Heart right ventricle (tissue), 16 donors: ENCODE measurements around the gene RAPSN. TPM values are rescaled to one million over a fixed set of nuclear protein-coding genes. Genes with fewer than 3 reads are reported as not detected.

ENCODE experiments used
- ATAC-seq, 8 donors: fragments of 200-7000 bp; cut with Tn5 transposase; one replicate each; pipeline ENCODE4 v1.9.1; 2020; ENCODE audit warnings: mild to moderate bottlenecking in 8 of 8, moderate library complexity in 8 of 8, moderate number of reproducible peaks in 1 of 8
- DNase-seq, 2 donors: peaks; one replicate each; pipeline ENCODE4 v3.0.0-alpha.2; 2020
- H3K27ac ChIP-seq, 10 donors: fragments of 200-600 bp; sonication (generic) in 2 of 10; one replicate each; pipeline versions ENCODE4 v1.5.0 to v1.8.0; 2020 to 2022; ENCODE audit warnings: mild to moderate bottlenecking in 3 of 10
- H3K27me3 ChIP-seq, 7 donors: fragments of 200-600 bp; one replicate each; pipeline ENCODE4 v1.8.0; 2021 to 2022; ENCODE audit warnings: mild to moderate bottlenecking in 2 of 7
- H3K36me3 ChIP-seq, 9 donors: fragments of 200-600 bp; sonication (generic) in 1 of 9; one replicate each; pipeline versions ENCODE4 v1.5.0 to v1.8.0; 2020 to 2022; ENCODE audit warnings: mild to moderate bottlenecking in 2 of 9
- H3K4me1 ChIP-seq, 9 donors: fragments of 200-600 bp; sonication (generic) in 1 of 9; one replicate each; pipeline versions ENCODE4 v1.5.0 to v1.8.0; 2020 to 2022; ENCODE audit warnings: mild to moderate bottlenecking in 4 of 9
- H3K4me3 ChIP-seq, 10 donors: fragments of 200-600 bp; sonication (generic) in 2 of 10; one replicate each; pipeline versions ENCODE4 v1.5.0 to v1.8.0; 2020 to 2022; ENCODE audit warnings: mild to moderate bottlenecking in 7 of 10, moderate library complexity in 2 of 10
- H3K9me3 ChIP-seq, 11 donors: fragments of 200-600 bp in 10 of 11; sonication (generic) in 2 of 11; one replicate each; pipeline versions ENCODE4 v1.5.0 to v1.8.0; 2013 to 2022; ENCODE audit warnings: mild to moderate bottlenecking in 2 of 11, control low read depth in 1 of 11, moderate library complexity in 1 of 11
- WGBS, 2 donors: extraction: QIAGEN DNeasy Blood & Tissue Kit; methylation state at CpG; one replicate each; pipeline ENCODE4 v1.1.7; 2013; ENCODE audit warnings: inconsistent platforms in 1 of 2; 5-methylcytosine and 5-hydroxymethylcytosine counted together
- intact Hi-C, 10 donors: fragments of 100-400 bp; cut with DNase I; formaldehyde crosslinking; loops; one replicate each; pipeline versions ENCODE4 v1.11.1 to v1.14.2; 2022
- polyA plus RNA-seq, 2 donors: library from polyadenylated mRNA; stranded (reverse); fragments of 200-250 nt; gene quantifications; one replicate each; pipeline ENCODE4 v1.2.3, GENCODE V29; 2013
- total RNA-seq, 10 donors: library from RNA; stranded (reverse); fragmentation: NEBNext Ultra II Directional in 3 of 10; extraction: Animal tissue kit (Norgen Biotek cat#: 25700) in 3 of 10; gene quantifications; one replicate each; pipeline versions ENCODE4 v1.2.1 to v1.2.4, GENCODE V29; 2021 to 2023
- TF ChIP-seq, protein P1 (sequence below), 9 donors: fragments of 200-600 bp; sonication (generic) in 2 of 9; IDR thresholded peaks; one replicate each; pipeline versions ENCODE4 v1.5.0 to v1.8.0; 2021 to 2022; ENCODE audit warnings: antibody characterized with exemption in 9 of 9, mild to moderate bottlenecking in 5 of 9, moderate library complexity in 1 of 9
- donor health status: Arrhythmogenic right ventricular cardiomyopathy.
- donor health status: ischemic (EF 13 %, LVEDD 7.1; RV severe dilation, severe dysfunction).
- donor health status: healthy with polysubstance abuse.
- donor health status: DM: no; HTN: yes; CAD: no.
- donor health status: DM: no; HTN: no; CAD: no.
- donor health status: ischemic (EF 25% LVEDD 6.9; RV normal size, moderate dysfunction).
- donor health status: ischemic (EF 25% LVEDD 5.7; RV mildly dilated, moderate dysfunction).
- donor health status: healthy.
- donor health status: DM: yes; HTN: yes; CAD: no.
- donor health status: Ischemic cardiomyopathy.
- donor health status: ischemic (EF 35%, LVEDD 5.7; RV mildly dilated, moderate dysfunction).
- donor health status: nonischemic (EF 11% LVEDD 7.7; RV severe dilation, severe dysfunction).
- donor health status: DM: yes; HTN: yes; CAD: no.
- donor health status: PGD.
- donor health status: ischemic (EF 29% LVEDD 5.4; RV normal size, mild dysfunction).
- donor health status: nonischemic (EF 23%, LVEDD 6.1; RV moderate dilation, normal function).

Gene RAPSN
- total and polyA plus RNA-seq, 12 donors = 0.33 to 10.2 (median 4.0) TPM

DNA sequence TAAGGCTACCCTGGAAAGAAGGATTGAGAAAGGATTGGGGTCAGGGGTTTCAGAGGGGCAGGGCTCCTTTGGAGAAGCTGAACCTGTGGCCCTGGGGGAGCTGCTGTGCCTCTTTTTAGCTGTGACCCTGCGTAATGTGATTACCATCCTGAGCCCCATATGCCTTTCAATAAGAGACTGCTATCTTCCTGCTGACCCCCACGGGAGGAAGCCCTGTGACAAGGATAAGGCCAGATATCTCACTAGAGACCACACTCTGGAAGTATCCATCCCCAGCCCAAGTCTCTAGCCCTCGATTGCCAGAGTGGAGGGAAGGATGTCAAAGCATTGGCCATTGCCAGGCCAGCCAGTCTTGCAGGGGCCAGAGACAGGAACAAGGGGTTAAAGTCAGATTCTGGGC lies 45.4 kb downstream of the RAPSN start:
- no peak for DNase-seq
- TF ChIP-seq, protein P1, sequence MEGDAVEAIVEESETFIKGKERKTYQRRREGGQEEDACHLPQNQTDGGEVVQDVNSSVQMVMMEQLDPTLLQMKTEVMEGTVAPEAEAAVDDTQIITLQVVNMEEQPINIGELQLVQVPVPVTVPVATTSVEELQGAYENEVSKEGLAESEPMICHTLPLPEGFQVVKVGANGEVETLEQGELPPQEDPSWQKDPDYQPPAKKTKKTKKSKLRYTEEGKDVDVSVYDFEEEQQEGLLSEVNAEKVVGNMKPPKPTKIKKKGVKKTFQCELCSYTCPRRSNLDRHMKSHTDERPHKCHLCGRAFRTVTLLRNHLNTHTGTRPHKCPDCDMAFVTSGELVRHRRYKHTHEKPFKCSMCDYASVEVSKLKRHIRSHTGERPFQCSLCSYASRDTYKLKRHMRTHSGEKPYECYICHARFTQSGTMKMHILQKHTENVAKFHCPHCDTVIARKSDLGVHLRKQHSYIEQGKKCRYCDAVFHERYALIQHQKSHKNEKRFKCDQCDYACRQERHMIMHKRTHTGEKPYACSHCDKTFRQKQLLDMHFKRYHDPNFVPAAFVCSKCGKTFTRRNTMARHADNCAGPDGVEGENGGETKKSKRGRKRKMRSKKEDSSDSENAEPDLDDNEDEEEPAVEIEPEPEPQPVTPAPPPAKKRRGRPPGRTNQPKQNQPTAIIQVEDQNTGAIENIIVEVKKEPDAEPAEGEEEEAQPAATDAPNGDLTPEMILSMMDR (IDR thresholded peaks at IDR 0.05) = no peak

DNA sequence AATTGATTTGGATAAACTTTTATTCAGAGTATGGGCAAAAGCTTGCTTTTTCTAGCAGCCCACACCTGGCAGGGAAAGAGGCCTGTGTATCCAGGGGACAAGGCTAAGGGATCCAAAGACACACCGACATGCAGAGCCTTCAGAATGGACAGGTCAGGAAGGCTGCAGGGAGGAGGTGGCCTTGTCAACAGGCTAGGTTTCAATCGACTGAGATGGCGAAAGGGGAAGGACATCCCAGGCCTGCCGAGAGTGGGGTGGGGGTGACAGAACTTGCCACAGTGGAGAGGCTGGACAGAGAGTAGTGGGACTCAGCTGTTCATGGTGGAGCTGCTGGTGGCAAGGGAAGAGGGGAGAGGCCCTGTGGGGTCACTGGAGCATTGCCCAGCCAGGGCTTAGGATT lies 45.8 kb downstream of the RAPSN start:
- Histone ChIP-seq H3K36me3 (no peaks in the 10 kb centered on the region), H3K9me3 (no peaks in the 10 kb centered on the region), H3K4me3 (no peak overlapping the region), H3K4me1 (peaks cover 13 to 45% (median 27%) of the 10 kb centered on the region in 9 donors), H3K27ac (no peak overlapping the region), H3K27me3 (no peaks in the 10 kb centered on the region)
- intact Hi-C loops = no loop called here
- TF ChIP-seq, protein P1 (IDR thresholded peaks at IDR 0.05) = no peak
- no peak for ATAC-seq
- DNase-seq = no peak
- 72 to 76% methylated on average over 4 of the region's 4 CpGs for WGBS, 2 donors

More for the DNA sequence above, 45.4 kb downstream of the RAPSN start:
- Histone ChIP-seq H3K36me3 (no peaks in the 10 kb centered on the region), H3K27me3 (no peaks in the 10 kb centered on the region), H3K4me3 (no peak overlapping the region), H3K9me3 (no peaks in the 10 kb centered on the region), H3K27ac (no peak overlapping the region), H3K4me1 (peaks cover 13 to 45% (median 27%) of the 10 kb centered on the region in 9 donors)
- intact Hi-C loops = no loop called here
- ATAC-seq = no peak
- 55 to 61% methylated on average over 3 of the region's 3 CpGs for WGBS, 2 donors

DNA sequence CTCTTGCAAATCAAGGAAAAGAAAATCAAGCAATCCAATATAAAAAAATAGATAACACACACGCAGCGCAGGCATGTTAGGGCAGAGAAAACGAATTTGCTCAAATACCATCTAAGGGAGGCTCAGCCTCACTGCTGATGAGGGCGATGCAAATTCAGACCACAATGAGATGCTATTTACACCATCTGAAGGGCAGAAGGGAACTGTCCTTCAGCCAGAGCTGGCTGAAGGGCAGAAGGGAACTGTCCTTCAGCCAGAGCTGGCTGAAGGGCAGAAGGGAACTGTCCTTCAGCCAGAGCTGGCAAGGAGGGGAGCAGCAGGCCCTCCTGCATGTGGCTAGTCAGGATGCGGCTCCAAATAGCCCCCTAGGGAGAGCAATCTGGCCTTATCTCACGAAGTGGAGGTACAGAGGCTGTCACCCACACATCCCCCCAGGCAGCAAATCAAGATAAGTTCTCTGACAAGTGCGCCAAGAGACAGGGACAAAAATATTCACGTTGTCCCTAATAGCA lies 48.1 kb downstream of the RAPSN start:
- no peaks in the 10 kb centered on the region for H3K9me3 ChIP-seq
- H3K27me3 ChIP-seq = no peaks in the 10 kb centered on the region
- H3K4me3 ChIP-seq = peak overlapping the region in 9 of 10 donors; percentile 43 to 68 (median 58)
- 19 to 22% methylated on average over 8 of the region's 8 CpGs for WGBS, 2 donors
- H3K36me3 ChIP-seq = no peaks in the 10 kb centered on the region
- TF ChIP-seq, protein P1 (IDR thresholded peaks at IDR 0.05) = no peak
- peak; percentile 77 to 95 (median 89) for ATAC-seq
- H3K4me1 ChIP-seq = peaks cover 8 to 31% (median 15%) of the 10 kb centered on the region in 9 donors
- peak overlapping the region; percentile 67 to 95 (median 90) for H3K27ac ChIP-seq
- intact Hi-C loops = no loop called here
- no peak for DNase-seq

DNA sequence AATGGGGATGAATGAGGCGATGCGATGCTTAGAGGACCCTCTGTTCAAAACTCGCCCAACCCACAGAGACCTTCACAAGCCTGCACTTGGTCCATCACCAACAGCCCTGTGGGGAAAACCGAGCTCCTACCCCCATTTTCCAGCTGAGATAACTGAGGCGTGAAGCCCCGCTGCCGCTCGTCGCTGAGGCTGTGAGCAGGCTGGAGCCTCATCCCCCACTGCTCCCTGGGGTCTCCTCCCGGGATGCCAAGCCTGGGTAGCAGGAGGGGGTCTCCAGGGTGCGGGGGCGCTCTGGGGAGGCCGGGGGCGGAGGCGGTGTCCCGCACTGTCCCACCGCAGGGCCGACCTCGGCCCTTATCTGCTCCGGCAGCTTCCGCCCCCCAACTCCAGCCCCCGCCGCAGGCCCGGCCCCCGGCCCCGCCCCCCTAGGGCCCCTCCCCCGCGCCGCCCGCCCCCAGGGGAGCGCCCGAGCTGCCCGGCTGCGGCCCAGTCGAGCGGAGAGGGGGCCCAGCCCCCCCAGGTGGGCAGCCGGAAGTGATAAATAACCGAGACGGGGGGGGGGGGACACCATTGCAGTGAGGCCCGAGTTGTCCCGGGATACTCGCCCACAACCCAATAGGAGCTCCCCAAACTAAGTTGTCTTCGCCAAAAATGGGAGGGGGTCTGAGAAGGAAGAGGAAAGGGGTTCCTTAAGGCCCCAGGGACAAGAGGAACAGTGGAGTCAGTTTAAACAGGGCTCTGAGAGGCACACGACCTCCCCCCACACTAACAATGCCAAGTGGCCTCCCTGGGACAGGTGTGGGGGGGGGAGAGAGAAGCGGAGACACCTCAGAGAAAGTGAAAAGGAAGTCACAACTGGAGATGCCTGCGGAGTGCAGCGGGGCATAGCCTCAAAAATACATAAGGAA lies 48.8 kb downstream of the RAPSN start:
- intact Hi-C loops = no loop called here
- DNase-seq (no peak), ATAC-seq (peak; percentile 56 to 85 (median 77))
- peak overlapping the region; percentile 67 to 95 (median 90) for H3K27ac ChIP-seq
- no peaks in the 10 kb centered on the region for H3K36me3 ChIP-seq
- 8 to 9% methylated on average over 44 to 47 of the region's 47 CpGs for WGBS, 2 donors
- TF ChIP-seq, protein P1 (IDR thresholded peaks at IDR 0.05) = no peak
- no peaks in the 10 kb centered on the region for H3K27me3 ChIP-seq
- H3K9me3 ChIP-seq = no peaks in the 10 kb centered on the region
- H3K4me3 ChIP-seq = peak overlapping the region; percentile 43 to 68 (median 58)
- peaks cover 9 to 38% (median 21%) of the 10 kb centered on the region in 9 donors for H3K4me1 ChIP-seq
